Stimulated activated CD4-positive, alpha-beta T cell treated with anti-CD3 and anti-CD28 coated beads, Interleukin-1b, Interleukin-23, amount 100 ng/mL, for 4 hours (primary cell): ENCODE data around the gene WWOX.

Source experiments
- DNase-seq, 2 donors: peaks; one replicate each; pipeline ENCODE4 v3.0.0-alpha.2; 2020; ENCODE audit warnings: low read depth in 2 of 2

The WWOX gene

GRCh38 chr16:79097771-79098170 is 998.3 kb downstream of the WWOX start:
- DNase-seq, result no peak

GRCh38 chr16:79098907-79099306 is 999.5 kb downstream of the WWOX start:
- DNase-seq, result no peak

GRCh38 chr16:79099716-79100115 is 1000.3 kb downstream of the WWOX start:
- no peak for DNase-seq

GRCh38 chr16:79100447-79100846 is 1001.0 kb downstream of the WWOX start:
- DNase-seq, result no peak

- no peak for DNase-seq
These were observed 1002.0 kb downstream of the WWOX start for GRCh38 chr16:79101491-79101890.

GRCh38 chr16:79104567-79104966 is 1005.1 kb downstream of the WWOX start:
- no peak for DNase-seq

GRCh38 chr16:79107301-79107700 is 1007.8 kb downstream of the WWOX start:
- DNase-seq, result no peak

GRCh38 chr16:79109771-79110170 is 1010.3 kb downstream of the WWOX start:
- DNase-seq, result no peak

- no peak for DNase-seq
These were observed 1010.8 kb downstream of the WWOX start for GRCh38 chr16:79110242-79110641.

GRCh38 chr16:79110953-79111352 is 1011.5 kb downstream of the WWOX start:
- no peak for DNase-seq

GRCh38 chr16:79112462-79112861 is 1013.0 kb downstream of the WWOX start:
- DNase-seq, result no peak

GRCh38 chr16:79113826-79114225 is 1014.4 kb downstream of the WWOX start:
- no peak for DNase-seq

GRCh38 chr16:79114759-79115158 is 1015.3 kb downstream of the WWOX start:
- no peak for DNase-seq

GRCh38 chr16:79121906-79122305 is 1022.5 kb downstream of the WWOX start:
- DNase-seq, result no peak

GRCh38 chr16:79122343-79122742 is 1022.9 kb downstream of the WWOX start:
- no peak for DNase-seq

- no peak for DNase-seq
These were observed 1024.7 kb downstream of the WWOX start for GRCh38 chr16:79124016-79124756.

- no peak for DNase-seq
These were observed 1028.3 kb downstream of the WWOX start for GRCh38 chr16:79127766-79128165.

GRCh38 chr16:79128706-79129105 is 1029.3 kb downstream of the WWOX start:
- DNase-seq, result no peak

- DNase-seq, result no peak
These were observed 1031.2 kb downstream of the WWOX start for GRCh38 chr16:79130616-79131015.

- no peak for DNase-seq
These were observed 1032.0 kb downstream of the WWOX start for GRCh38 chr16:79131321-79132075.

- no peak for DNase-seq
These were observed 1033.2 kb downstream of the WWOX start for GRCh38 chr16:79132701-79133100.

- no peak for DNase-seq
These were observed 1034.8 kb downstream of the WWOX start for GRCh38 chr16:79134300-79134699.

GRCh38 chr16:79136955-79137354 is 1037.5 kb downstream of the WWOX start:
- no peak for DNase-seq
